ENCODE results near the gene SPRYD3.
"Not testable (repeated sequence)": the region's sequence is repeated elsewhere in the genome, so short reads cannot be mapped to it uniquely, and the experiment has no call there.

The SPRYD3 gene

GRCh38 chr12:53101931-53102781 lies 23.0 kb upstream of the SPRYD3 start:
- no peak for DNase-seq (ENCODE audit: low read depth)

- no peak for DNase-seq (ENCODE audit: low read depth)
Measured at GRCh38 chr12:53101266-53101665, 22.1 kb upstream of the SPRYD3 start.

- no peak for DNase-seq (ENCODE audit: low read depth)
Measured at GRCh38 chr12:53100466-53101151, 21.4 kb upstream of the SPRYD3 start.

- peak; percentile 95 for DNase-seq (ENCODE audit: low read depth)
Measured at GRCh38 chr12:53099071-53099882, 20.1 kb upstream of the SPRYD3 start.

- peak; percentile 46 for DNase-seq (ENCODE audit: low read depth)
Measured at GRCh38 chr12:53098354-53098981, 19.3 kb upstream of the SPRYD3 start.

- DNase-seq (ENCODE audit: low read depth), result peak; percentile 25
Measured at GRCh38 chr12:53097564-53098353, 18.6 kb upstream of the SPRYD3 start, which contains the start of gene IGFBP6. Gene IGFBP6 (plus strand): TSS chr12:53097667. CDS start chr12:53097718, 51 bp downstream.

- DNase-seq (ENCODE audit: low read depth), result no peak
Measured at GRCh38 chr12:53097207-53097563, 18.0 kb upstream of the SPRYD3 start.

- DNase-seq (ENCODE audit: low read depth), result no peak
Measured at GRCh38 chr12:53096759-53097158, 17.6 kb upstream of the SPRYD3 start.

GRCh38 chr12:53096089-53096741 lies 17.0 kb upstream of the SPRYD3 start:
- peak; percentile 93 for DNase-seq (ENCODE audit: low read depth)

GRCh38 chr12:53095596-53095895 lies 16.4 kb upstream of the SPRYD3 start:
- DNase-seq (ENCODE audit: low read depth), result not testable (repeated sequence)

GRCh38 chr12:53094796-53095595 lies 15.8 kb upstream of the SPRYD3 start:
- not testable (repeated sequence) for DNase-seq (ENCODE audit: low read depth)

GRCh38 chr12:53094394-53094787 lies 15.2 kb upstream of the SPRYD3 start:
- DNase-seq (ENCODE audit: low read depth), result no peak

GRCh38 chr12:53093777-53094393 lies 14.7 kb upstream of the SPRYD3 start:
- no peak for DNase-seq (ENCODE audit: low read depth)

GRCh38 chr12:53091756-53092155 lies 12.6 kb upstream of the SPRYD3 start:
- DNase-seq (ENCODE audit: low read depth), result no peak

GRCh38 chr12:53090554-53090953 lies 11.4 kb upstream of the SPRYD3 start:
- no peak for DNase-seq (ENCODE audit: low read depth)

- DNase-seq (ENCODE audit: low read depth), result no peak
Measured at GRCh38 chr12:53090105-53090504, 10.9 kb upstream of the SPRYD3 start.

- no peak for DNase-seq (ENCODE audit: low read depth)
Measured at GRCh38 chr12:53086361-53086760, 7.2 kb upstream of the SPRYD3 start.

- no peak for DNase-seq (ENCODE audit: low read depth)
Measured at GRCh38 chr12:53082637-53083175, 3.5 kb upstream of the SPRYD3 start.

Data from fibroblast of gingiva (primary cell).